Activated T-helper 2 cell treated with anti-CD3 and anti-CD28 coated beads, Interferon-gamma antibody, Interleukin-2, Interleukin-4, amounts not matched to agents 10 μg/mL and 5 μg/mL and 100 μg/mL, durations not matched to agents 14 hours and 24 hours and 36 hours (primary cell): ENCODE data around the gene BRIP1. TPM values are rescaled to one million over a fixed set of nuclear protein-coding genes. Genes with fewer than 3 reads are reported as not detected.
"Not testable (repeated sequence)": the region's sequence is repeated elsewhere in the genome, so short reads cannot be mapped to it uniquely, and the experiment has no call there.

Source experiments
- DNase-seq: peaks from one replicate; pipeline ENCODE4 v3.0.0; 2021; ENCODE audit warnings: low spot score
- H3K27ac Mint-ChIP-seq: one replicate; pipeline ENCODE4 v1.8.0; 2021; ENCODE audit warnings: mixed read lengths
- H3K27me3 Mint-ChIP-seq: one replicate; pipeline ENCODE4 v1.8.0; 2021; ENCODE audit warnings: low read depth, mixed read lengths
- H3K36me3 Mint-ChIP-seq: one replicate; pipeline ENCODE4 v1.8.0; 2021; ENCODE audit warnings: low read depth, mixed read lengths
- H3K4me1 Mint-ChIP-seq: one replicate; pipeline ENCODE4 v1.8.0; 2021; ENCODE audit warnings: low read depth, mixed read lengths
- H3K4me3 Mint-ChIP-seq: one replicate; pipeline ENCODE4 v1.8.0; 2021; ENCODE audit warnings: low read depth, mild to moderate bottlenecking, moderate library complexity, mixed read lengths
- H3K9me3 Mint-ChIP-seq: one replicate; pipeline ENCODE4 v1.8.0; 2021; ENCODE audit warnings: mixed read lengths
- intact Hi-C: fragments of 100-400 bp; cut with micrococcal nuclease; formaldehyde crosslinking; loops from one replicate; pipeline ENCODE4 v1.15.1; 2023
- total RNA-seq: library from RNA; stranded (reverse); gene quantifications from 2 replicates; pipeline ENCODE4 v1.2.3, GENCODE V29; 2022

The BRIP1 gene
- total RNA-seq, 1 donor from 2014 or later: 16.4 TPM

GRCh38 chr17:61822326-61823285, 40.7 kb downstream of the BRIP1 start:
- no peak overlapping the region for H3K4me3 Mint-ChIP-seq
- H3K27me3 Mint-ChIP-seq: no peaks in the 10 kb centered on the region
- no peak for DNase-seq
- intact Hi-C loops: no loop called here
- H3K4me1 Mint-ChIP-seq: peaks cover 7% of the 10 kb centered on the region
- H3K9me3 Mint-ChIP-seq: peaks cover 4% of the 10 kb centered on the region
- H3K36me3 Mint-ChIP-seq: peaks cover 77% of the 10 kb centered on the region
- H3K27ac Mint-ChIP-seq: no peak overlapping the region

GRCh38 chr17:61821655-61822054, 41.7 kb downstream of the BRIP1 start:
- Mint-ChIP-seq H3K36me3 (peaks cover 74% of the 10 kb centered on the region), H3K27me3 (no peaks in the 10 kb centered on the region), H3K4me3 (no peak overlapping the region), H3K9me3 (peaks cover 4% of the 10 kb centered on the region), H3K4me1 (peaks cover 10% of the 10 kb centered on the region), H3K27ac (no peak overlapping the region)
- intact Hi-C loops: no loop called here
- DNase-seq: no peak

- intact Hi-C loops, H3K27ac Mint-ChIP-seq, H3K9me3 Mint-ChIP-seq, H3K27me3 Mint-ChIP-seq, DNase-seq, H3K4me3 Mint-ChIP-seq: not testable (repeated sequence)
- peaks cover 68% of the 10 kb centered on the region for H3K36me3 Mint-ChIP-seq
- H3K4me1 Mint-ChIP-seq: peaks cover 15% of the 10 kb centered on the region
Observed at GRCh38 chr17:61819265-61819664, 44.1 kb downstream of the BRIP1 start.

GRCh38 chr17:61818225-61818624, 45.1 kb downstream of the BRIP1 start:
- DNase-seq: no peak
- Mint-ChIP-seq H3K27me3 (no peaks in the 10 kb centered on the region), H3K27ac (no peak overlapping the region), H3K9me3 (peaks cover 4% of the 10 kb centered on the region), H3K4me3 (no peak overlapping the region), H3K36me3 (peaks cover 68% of the 10 kb centered on the region), H3K4me1 (peaks cover 16% of the 10 kb centered on the region)
- intact Hi-C loops: no loop called here

- H3K27ac Mint-ChIP-seq: no peak overlapping the region
- DNase-seq: no peak
- intact Hi-C loops: no loop called here
- H3K27me3 Mint-ChIP-seq: no peaks in the 10 kb centered on the region
- H3K36me3 Mint-ChIP-seq: peaks cover 66% of the 10 kb centered on the region
- H3K4me1 Mint-ChIP-seq: peaks cover 18% of the 10 kb centered on the region
- H3K9me3 Mint-ChIP-seq: peaks cover 4% of the 10 kb centered on the region
- H3K4me3 Mint-ChIP-seq: no peak overlapping the region
Observed at GRCh38 chr17:61817452-61817851, 45.9 kb downstream of the BRIP1 start.

GRCh38 chr17:61816538-61816937, 46.8 kb downstream of the BRIP1 start:
- no peak for DNase-seq
- Mint-ChIP-seq H3K4me1 (peaks cover 14% of the 10 kb centered on the region), H3K9me3 (peaks cover under 1% of the 10 kb centered on the region), H3K27me3 (no peaks in the 10 kb centered on the region), H3K36me3 (peaks cover 59% of the 10 kb centered on the region), H3K27ac (no peak overlapping the region), H3K4me3 (no peak overlapping the region)
- intact Hi-C loops: no loop called here

- Mint-ChIP-seq H3K27ac (no peak overlapping the region), H3K4me3 (no peak overlapping the region)
- intact Hi-C loops: no loop called here
Observed at GRCh38 chr17:61815863-61816503, 47.3 kb downstream of the BRIP1 start.

GRCh38 chr17:61814485-61814884, 48.8 kb downstream of the BRIP1 start:
- Mint-ChIP-seq H3K27me3 (no peaks in the 10 kb centered on the region), H3K27ac (no peak overlapping the region), H3K9me3 (no peaks in the 10 kb centered on the region), H3K4me1 (peaks cover 17% of the 10 kb centered on the region), H3K36me3 (peaks cover 51% of the 10 kb centered on the region), H3K4me3 (no peak overlapping the region)
- intact Hi-C loops: no loop called here
- no peak for DNase-seq

More at GRCh38 chr17:61815863-61816503, 47.3 kb downstream of the BRIP1 start:
- Mint-ChIP-seq H3K4me1 (peaks cover 14% of the 10 kb centered on the region), H3K36me3 (peaks cover 56% of the 10 kb centered on the region), H3K9me3 (no peaks in the 10 kb centered on the region), H3K27me3 (no peaks in the 10 kb centered on the region)
- DNase-seq: no peak

- peaks cover 45% of the 10 kb centered on the region for H3K36me3 Mint-ChIP-seq
- no peaks in the 10 kb centered on the region for H3K27me3 Mint-ChIP-seq
- no peaks in the 10 kb centered on the region for H3K9me3 Mint-ChIP-seq
- intact Hi-C loops: no loop called here
- H3K27ac Mint-ChIP-seq: no peak overlapping the region
- H3K4me3 Mint-ChIP-seq: no peak overlapping the region
- no peak for DNase-seq
- peaks cover 17% of the 10 kb centered on the region for H3K4me1 Mint-ChIP-seq
Observed at GRCh38 chr17:61813211-61813610, 50.1 kb downstream of the BRIP1 start.

GRCh38 chr17:61812747-61813146, 50.6 kb downstream of the BRIP1 start:
- no peaks in the 10 kb centered on the region for H3K27me3 Mint-ChIP-seq
- intact Hi-C loops: no loop called here
- H3K36me3 Mint-ChIP-seq: peaks cover 45% of the 10 kb centered on the region
- no peak for DNase-seq
- peaks cover 17% of the 10 kb centered on the region for H3K4me1 Mint-ChIP-seq
- H3K4me3 Mint-ChIP-seq: no peak overlapping the region
- no peaks in the 10 kb centered on the region for H3K9me3 Mint-ChIP-seq
- H3K27ac Mint-ChIP-seq: no peak overlapping the region

GRCh38 chr17:61809816-61810392, 53.4 kb downstream of the BRIP1 start:
- Mint-ChIP-seq H3K27me3 (no peaks in the 10 kb centered on the region), H3K36me3 (peaks cover 33% of the 10 kb centered on the region), H3K27ac (no peak overlapping the region), H3K4me1 (peaks cover 11% of the 10 kb centered on the region), H3K9me3 (no peaks in the 10 kb centered on the region), H3K4me3 (no peak overlapping the region)
- intact Hi-C loops: no loop called here
- DNase-seq: no peak

GRCh38 chr17:61808442-61808841, 54.9 kb downstream of the BRIP1 start:
- Mint-ChIP-seq H3K4me1 (peaks cover 11% of the 10 kb centered on the region), H3K4me3 (no peak overlapping the region), H3K27me3 (no peaks in the 10 kb centered on the region), H3K27ac (no peak overlapping the region), H3K36me3 (peaks cover 22% of the 10 kb centered on the region), H3K9me3 (no peaks in the 10 kb centered on the region)
- DNase-seq: no peak
- intact Hi-C loops: no loop called here

GRCh38 chr17:61806936-61807335, 56.4 kb downstream of the BRIP1 start:
- H3K27ac Mint-ChIP-seq: no peak overlapping the region
- DNase-seq: no peak

More at GRCh38 chr17:61806936-61807335, 56.4 kb downstream of the BRIP1 start:
- Mint-ChIP-seq H3K27me3 (no peaks in the 10 kb centered on the region), H3K4me1 (peaks cover 5% of the 10 kb centered on the region), H3K9me3 (no peaks in the 10 kb centered on the region), H3K36me3 (peaks cover 15% of the 10 kb centered on the region), H3K4me3 (no peak overlapping the region)
- intact Hi-C loops: no loop called here
